B cell (primary cell): ENCODE results near the gene FBXO28. TPM values are rescaled to one million over a fixed set of nuclear protein-coding genes. Genes with fewer than 3 reads are reported as not detected.
A peak's percentile ranks its signal among the peaks of the same experiment; 100 is the strongest.

Source experiments
- ATAC-seq: fragments of 200-7000 bp; cut with Tn5 transposase; one replicate; pipeline ENCODE4 v1.10.0; 2021; ENCODE audit warnings: low read depth, mild to moderate bottlenecking, moderate number of reproducible peaks, moderate library complexity
- CTCF ChIA-PET: fragments of 350-600 bp; sonication (Branson Sonifier 250); formaldehyde crosslinking; loops from one replicate; lab custom pipeline; 2021; ENCODE audit warnings: antibody characterized with exemption, inconsistent platforms; lab: Charles Lee
- POLR2A ChIA-PET: fragments of 350-600 bp; sonication (Branson Sonifier 250); formaldehyde crosslinking; loops from one replicate; lab custom pipeline; 2021; ENCODE audit warnings: antibody characterized with exemption; lab: Charles Lee
- DNase-seq: peaks from one replicate; pipeline ENCODE4 v3.0.0; 2013
- H2AFZ ChIP-seq: 2 replicates; pipeline ENCODE4 v1.6.1; 2012; ENCODE audit warnings: mild to moderate bottlenecking, low read depth, low read length; ENCODE audit not compliant: insufficient read depth, poor library complexity, severe bottlenecking
- H3K27ac ChIP-seq, 2 donors: 1 replicate in 1 of 2; 2 replicates in 1 of 2; pipeline ENCODE4 v1.5.1; 2012 to 2013; ENCODE audit warnings: low read length in 2 of 2, mild to moderate bottlenecking in 2 of 2, moderate library complexity in 1 of 2
- H3K27me3 ChIP-seq, 4 experiments: fragments of 200-600 bp in 1 of 4; sonication (generic) in 1 of 4; replicated peaks in 1 of 4; 1 replicate in 2 of 4; 2 replicates in 2 of 4; pipeline versions ENCODE4 v1.6.1 to v1.7.0; 2013 to 2016; ENCODE audit warnings: low read length in 3 of 4, mild to moderate bottlenecking in 2 of 4, mixed read lengths in 1 of 4, moderate library complexity in 1 of 4; ENCODE audit not compliant: insufficient read depth in 4 of 4, control insufficient read depth in 3 of 4; ENCODE audit errors: control extremely low read depth in 1 of 4
- H3K36me3 ChIP-seq, 2 experiments: replicated peaks in 1 of 2; 1 replicate in 1 of 2; 2 replicates in 1 of 2; pipeline versions ENCODE4 v1.6.1 to v1.7.1; 2013; ENCODE audit warnings: low read length in 1 of 2; ENCODE audit not compliant: insufficient read depth in 2 of 2, control insufficient read depth in 1 of 2; ENCODE audit errors: control extremely low read depth in 1 of 2, extremely low read depth in 1 of 2
- H3K4me1 ChIP-seq, 2 donors: fragments of 200-600 bp in 1 of 2; sonication (generic) in 1 of 2; 1 replicate in 1 of 2; 2 replicates in 1 of 2; pipeline versions ENCODE4 v1.5.1 to v1.6.1; 2013 to 2017; ENCODE audit warnings: low read length in 2 of 2; ENCODE audit not compliant: control insufficient read depth in 2 of 2, insufficient read depth in 2 of 2
- H3K4me2 ChIP-seq: replicated peaks from 2 replicates; pipeline ENCODE3; 2012; ENCODE audit warnings: mild to moderate bottlenecking, low read depth, low read length; ENCODE audit not compliant: poor library complexity, severe bottlenecking
- H3K4me3 ChIP-seq, 5 experiments: fragments of 200-600 bp in 1 of 5; sonication (generic) in 1 of 5; 1 replicate in 3 of 5; 2 replicates in 2 of 5; pipeline versions ENCODE4 v1.5.1 to v1.7.0; 2011 to 2016; ENCODE audit warnings: low read length in 4 of 5, mild to moderate bottlenecking in 4 of 5, low read depth in 2 of 5, control low read depth in 1 of 5, moderate library complexity in 1 of 5; ENCODE audit not compliant: insufficient read depth in 1 of 5; ENCODE audit errors: control extremely low read depth in 1 of 5, extremely low read depth in 1 of 5
- H3K79me2 ChIP-seq: fragments of 200-600 bp; sonication (generic); one replicate; pipeline ENCODE4 v1.6.0; 2016; ENCODE audit warnings: low read length; ENCODE audit not compliant: control insufficient read depth, insufficient read depth
- H3K9ac ChIP-seq: fragments of 200-600 bp; sonication (generic); 2 replicates; pipeline ENCODE4 v1.6.1; 2017; ENCODE audit warnings: mild to moderate bottlenecking, low read length, moderate library complexity
- H3K9me3 ChIP-seq, 3 donors: one replicate each; pipeline versions ENCODE4 v1.6.1 to v1.7.1; 2013; ENCODE audit warnings: low read length in 2 of 3; ENCODE audit not compliant: control insufficient read depth in 2 of 3, insufficient read depth in 1 of 3; ENCODE audit errors: control extremely low read depth in 1 of 3
- H4K20me1 ChIP-seq: 2 replicates; pipeline ENCODE4 v1.6.0; 2012; ENCODE audit warnings: mild to moderate bottlenecking, low read length; ENCODE audit not compliant: insufficient read depth, control insufficient read depth, poor library complexity, severe bottlenecking
- H3K27ac Mint-ChIP-seq: one replicate; pipeline ENCODE4 v1.8.0; 2021; ENCODE audit warnings: mixed read lengths
- H3K27me3 Mint-ChIP-seq: one replicate; pipeline ENCODE4 v1.8.0; 2021; ENCODE audit warnings: mixed read lengths
- H3K4me1 Mint-ChIP-seq: one replicate; pipeline ENCODE4 v1.8.0; 2021; ENCODE audit warnings: mixed read lengths
- H3K4me3 Mint-ChIP-seq: one replicate; pipeline ENCODE4 v1.8.0; 2021; ENCODE audit warnings: mixed read lengths
- H3K9me3 Mint-ChIP-seq: one replicate; pipeline ENCODE4 v1.8.0; 2022; ENCODE audit warnings: mixed read lengths; ENCODE audit not compliant: insufficient read depth
- CTCF ChIP-seq: fragments of 200-600 bp; IDR thresholded peaks from one replicate; pipeline ENCODE4 v1.8.0; 2022; ENCODE audit warnings: antibody characterized with exemption, mild to moderate bottlenecking
- EZH2 ChIP-seq: IDR thresholded peaks from 2 replicates; pipeline ENCODE4 v1.6.1; 2012; ENCODE audit warnings: borderline replicate concordance, low read depth, mild to moderate bottlenecking, moderate library complexity, low read length; ENCODE audit not compliant: insufficient read depth, poor library complexity, severe bottlenecking
- WGBS: methylation state at CpG from one replicate; pipeline ENCODE4 v1.1.5; 2013; ENCODE audit warnings: missing lambda C conversion rate; ENCODE audit not compliant: insufficient coverage; 5-methylcytosine and 5-hydroxymethylcytosine counted together
- intact Hi-C: fragments of 100-400 bp; cut with micrococcal nuclease; formaldehyde crosslinking; loops from one replicate; pipeline ENCODE4 v1.10.0; 2022
- polyA plus RNA-seq: library from polyadenylated mRNA; depleted of rRNA; stranded (reverse); fragments of >200 nt; gene quantifications from 2 replicates; pipeline ENCODE4 v1.2.3, GENCODE V29; 2012
- total RNA-seq, 2 donors: library from RNA; stranded (reverse); fragments of 120-200 nt in 1 of 2; gene quantifications; 1 replicate in 1 of 2; 2 replicates in 1 of 2; pipeline versions ENCODE4 v1.2.3 to v1.2.4, GENCODE V29; 2013 to 2022

The FBXO28 gene
- total and polyA plus RNA-seq, 2 donors (not counting 1 experiment from before 2014, with no cell fraction given): 17.5 to 39.7 TPM

GRCh38 chr1:224177356-224177999 lies 63.6 kb downstream of the FBXO28 start:
- DNase-seq (no peak), ATAC-seq (no peak)
- intact Hi-C loops: no loop called here
- no peak for TF ChIP-seq EZH2
- TF ChIP-seq CTCF: no peak
- 96% methylated on average over 7 of the region's 9 CpGs for WGBS
- H3K27ac Mint-ChIP-seq: peak overlapping the region; percentile 32
- Histone ChIP-seq H3K4me3 (no peak overlapping the region), H4K20me1 (no peaks in the 10 kb centered on the region), H3K36me3 (no peaks in the 10 kb centered on the region), H3K9ac (no peak overlapping the region), H3K27me3 (no peaks in the 10 kb centered on the region), H3K79me2 (peaks cover 3% of the 10 kb centered on the region), H3K4me1 (peaks cover 13 to 15% of the 10 kb centered on the region in 2 donors), H3K9me3 (no peaks in the 10 kb centered on the region), H3K4me2 (no peak overlapping the region), H2AFZ (no peak overlapping the region), H3K27ac (no peak overlapping the region)
- no peak overlapping the region for H3K4me3 Mint-ChIP-seq
- peaks cover 3% of the 10 kb centered on the region for H3K27me3 Mint-ChIP-seq
- CTCF ChIA-PET: no interaction called here
- POLR2A ChIA-PET: interaction anchor here (0.7 kb wide), 1 partner anchor 1530 kb away, joined by 6 read pairs; no protein-coding TSS in a partner anchor
- H3K4me1 Mint-ChIP-seq: peaks cover 16% of the 10 kb centered on the region
- no peaks in the 10 kb centered on the region for H3K9me3 Mint-ChIP-seq

DNA sequence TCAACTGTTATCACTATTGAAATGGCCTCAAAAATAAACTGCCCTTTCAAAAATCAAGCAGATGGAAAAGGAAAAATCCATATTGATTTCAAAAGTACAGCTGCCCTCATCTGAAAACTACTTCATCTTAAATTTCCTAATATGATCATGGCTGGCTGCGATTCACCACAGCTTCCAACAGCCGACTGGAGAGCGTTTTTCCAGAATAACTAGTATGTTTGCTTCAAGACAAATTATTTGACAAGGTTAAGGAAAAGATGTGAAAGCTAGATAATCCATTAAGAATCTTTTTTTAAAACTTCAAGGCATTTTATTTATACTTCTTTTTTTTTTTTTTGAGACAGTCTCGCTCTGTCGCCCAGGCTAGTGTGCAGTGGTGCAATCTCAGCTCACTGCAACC lies 65.0 kb downstream of the FBXO28 start:
- TF ChIP-seq EZH2 (no peak), CTCF (no peak)
- Histone ChIP-seq H3K4me1 (peaks cover 14 to 15% of the 10 kb centered on the region in 2 donors), H4K20me1 (peaks cover 5% of the 10 kb centered on the region), H3K79me2 (peaks cover 8% of the 10 kb centered on the region), H3K4me3 (no peak overlapping the region), H3K9me3 (no peaks in the 10 kb centered on the region), H3K4me2 (no peak overlapping the region), H2AFZ (no peak overlapping the region), H3K9ac (no peak overlapping the region), H3K27me3 (no peaks in the 10 kb centered on the region), H3K27ac (no peak overlapping the region), H3K36me3 (no peaks in the 10 kb centered on the region)
- ATAC-seq: no peak
- H3K4me1 Mint-ChIP-seq: peaks cover 18% of the 10 kb centered on the region
- DNase-seq: no peak
- POLR2A ChIA-PET: no interaction called here
- no peaks in the 10 kb centered on the region for H3K9me3 Mint-ChIP-seq
- intact Hi-C loops: no loop called here
- no CpG with 5 or more reads among the region's 5 CpGs for WGBS
- H3K4me3 Mint-ChIP-seq: no peak overlapping the region
- CTCF ChIA-PET: interaction anchor here (0.6 to 1.3 kb wide), 2 partner anchors 8 to 190 kb away, joined by 3 read pairs; no protein-coding TSS in a partner anchor
- H3K27ac Mint-ChIP-seq: no peak overlapping the region
- H3K27me3 Mint-ChIP-seq: peaks cover 3% of the 10 kb centered on the region
